Measurements from ENCODE around the gene ARHGEF16. TPM values are rescaled to one million over a fixed set of nuclear protein-coding genes. Genes with fewer than 3 reads are reported as not detected.

ARHGEF16 gene
- total RNA-seq, 1 donor from 2014 or later = 1.3 TPM

DNA sequence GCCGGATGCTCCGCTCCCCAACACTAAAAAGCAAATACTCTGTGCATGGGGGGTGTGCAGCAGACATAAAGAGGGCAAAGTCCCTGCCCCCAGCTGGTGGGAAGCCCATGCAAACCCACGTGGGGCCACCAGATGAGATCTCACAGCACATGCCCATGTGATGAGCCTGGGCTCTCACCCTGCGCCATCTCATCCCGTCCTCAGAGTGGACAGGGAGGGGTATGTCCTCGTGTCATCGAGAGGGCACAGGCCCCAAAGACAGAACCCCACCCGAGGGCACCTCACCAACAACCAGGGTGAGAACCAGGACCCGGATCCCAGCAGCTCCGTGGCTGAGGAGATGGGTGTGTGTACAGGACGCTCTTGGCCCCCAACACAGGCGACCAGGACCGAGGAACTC is 25.1 kb upstream of the ARHGEF16 start:
- Histone ChIP-seq H3K9me3 (ENCODE audit: low read depth) (no peaks in the 10 kb centered on the region), H3K36me3 (no peaks in the 10 kb centered on the region), H3K27me3 (no peaks in the 10 kb centered on the region), H3K4me3 (no peak overlapping the region), H3K4me1 (peaks cover 9% of the 10 kb centered on the region), H3K79me2 (ENCODE audit: low read depth) (no peaks in the 10 kb centered on the region), H4K20me1 (ENCODE audit: low read depth) (no peaks in the 10 kb centered on the region), H3K9ac (no peak overlapping the region), H3K4me2 (no peak overlapping the region), H3K27ac (no peak overlapping the region), H2AFZ (replicated peaks) (no peak overlapping the region), H3F3A (ENCODE audit: low read depth) (no peaks in the 10 kb centered on the region)
- TF ChIP-seq EZH2 (IDR thresholded peaks at IDR 0.05) (no peak), EZH2phosphoT487 (IDR thresholded peaks at IDR 0.05) (no peak)
- TF ChIP-seq, protein P1, sequence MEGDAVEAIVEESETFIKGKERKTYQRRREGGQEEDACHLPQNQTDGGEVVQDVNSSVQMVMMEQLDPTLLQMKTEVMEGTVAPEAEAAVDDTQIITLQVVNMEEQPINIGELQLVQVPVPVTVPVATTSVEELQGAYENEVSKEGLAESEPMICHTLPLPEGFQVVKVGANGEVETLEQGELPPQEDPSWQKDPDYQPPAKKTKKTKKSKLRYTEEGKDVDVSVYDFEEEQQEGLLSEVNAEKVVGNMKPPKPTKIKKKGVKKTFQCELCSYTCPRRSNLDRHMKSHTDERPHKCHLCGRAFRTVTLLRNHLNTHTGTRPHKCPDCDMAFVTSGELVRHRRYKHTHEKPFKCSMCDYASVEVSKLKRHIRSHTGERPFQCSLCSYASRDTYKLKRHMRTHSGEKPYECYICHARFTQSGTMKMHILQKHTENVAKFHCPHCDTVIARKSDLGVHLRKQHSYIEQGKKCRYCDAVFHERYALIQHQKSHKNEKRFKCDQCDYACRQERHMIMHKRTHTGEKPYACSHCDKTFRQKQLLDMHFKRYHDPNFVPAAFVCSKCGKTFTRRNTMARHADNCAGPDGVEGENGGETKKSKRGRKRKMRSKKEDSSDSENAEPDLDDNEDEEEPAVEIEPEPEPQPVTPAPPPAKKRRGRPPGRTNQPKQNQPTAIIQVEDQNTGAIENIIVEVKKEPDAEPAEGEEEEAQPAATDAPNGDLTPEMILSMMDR (IDR thresholded peaks at IDR 0.05) = no peak
- no peak overlapping the region for H3K4me3 Mint-ChIP-seq
- H3K27me3 Mint-ChIP-seq (ENCODE audit: insufficient read depth, low read depth) = peaks cover 6% of the 10 kb centered on the region
- peaks cover 15% of the 10 kb centered on the region for H3K4me1 Mint-ChIP-seq
- peaks cover 3% of the 10 kb centered on the region for H3K36me3 Mint-ChIP-seq
- H3K27ac Mint-ChIP-seq = no peak overlapping the region
- H3K9me3 Mint-ChIP-seq = no peaks in the 10 kb centered on the region
- DNase-seq (ENCODE audit: low spot score) = no peak

DNA sequence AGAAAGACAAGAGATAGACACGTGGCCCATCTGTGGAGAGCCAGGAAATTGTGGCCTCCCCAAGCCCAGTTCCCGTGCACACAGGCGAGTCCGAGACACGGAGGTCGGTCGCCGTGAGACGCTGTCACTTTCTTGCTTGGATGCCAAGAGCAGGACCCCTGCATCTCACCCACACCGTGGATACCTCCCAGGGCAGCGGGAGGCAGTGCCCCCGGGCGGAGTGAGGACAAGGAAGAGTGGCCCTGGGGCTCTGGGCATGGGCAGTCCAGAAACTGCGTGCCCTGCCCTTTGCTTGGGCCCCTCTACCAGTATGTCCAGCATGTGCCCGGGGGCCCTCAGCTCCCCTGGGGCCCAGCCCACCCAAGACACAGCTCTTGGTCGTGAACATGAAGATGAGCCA is 24.7 kb upstream of the ARHGEF16 start:
- no peaks in the 10 kb centered on the region for H4K20me1 ChIP-seq (ENCODE audit: low read depth)
- DNase-seq (ENCODE audit: low spot score) = no peak
- H3K4me1 Mint-ChIP-seq = peaks cover 13% of the 10 kb centered on the region
- no peak overlapping the region for H3K9ac ChIP-seq
- H3K27me3 ChIP-seq = no peaks in the 10 kb centered on the region
- no peak overlapping the region for H3K27ac Mint-ChIP-seq
- H3F3A ChIP-seq (ENCODE audit: low read depth) = no peaks in the 10 kb centered on the region
- no peaks in the 10 kb centered on the region for H3K79me2 ChIP-seq (ENCODE audit: low read depth)
- TF ChIP-seq EZH2phosphoT487 (IDR thresholded peaks at IDR 0.05) (no peak), EZH2 (IDR thresholded peaks at IDR 0.05) (no peak)
- TF ChIP-seq, protein P1 (IDR thresholded peaks at IDR 0.05) = no peak
- no peaks in the 10 kb centered on the region for H3K9me3 Mint-ChIP-seq
- no peak overlapping the region for H3K4me3 Mint-ChIP-seq
- H3K9me3 ChIP-seq (ENCODE audit: low read depth) = no peaks in the 10 kb centered on the region
- H2AFZ ChIP-seq (replicated peaks) = no peak overlapping the region
- peaks cover 9% of the 10 kb centered on the region for H3K4me1 ChIP-seq
- H3K4me2 ChIP-seq = no peak overlapping the region
- no peak overlapping the region for H3K4me3 ChIP-seq
- H3K27me3 Mint-ChIP-seq (ENCODE audit: insufficient read depth, low read depth) = peaks cover 6% of the 10 kb centered on the region
- H3K27ac ChIP-seq = no peak overlapping the region
- H3K36me3 Mint-ChIP-seq = peaks cover 3% of the 10 kb centered on the region
- no peaks in the 10 kb centered on the region for H3K36me3 ChIP-seq

DNA sequence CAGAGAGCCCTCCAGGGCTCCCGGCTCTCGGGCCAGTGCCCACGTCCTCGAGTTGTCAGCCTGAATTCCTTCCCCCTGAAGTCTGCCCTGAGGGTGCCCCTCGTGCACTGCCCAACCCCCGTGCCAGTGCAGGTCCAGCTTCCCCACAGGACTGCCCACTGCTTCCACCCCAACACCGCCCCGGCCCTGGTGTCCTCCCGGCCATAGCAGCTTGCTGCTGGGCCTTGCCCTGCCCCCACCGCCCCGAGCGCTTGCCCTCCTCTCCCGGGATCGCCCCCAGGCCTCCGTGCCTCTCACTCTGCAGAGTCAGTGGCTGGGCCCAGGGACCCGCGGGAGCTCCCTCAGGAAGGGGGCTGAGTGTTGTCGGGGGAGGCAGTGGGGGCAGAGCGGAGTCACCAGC is 24.1 kb upstream of the ARHGEF16 start:
- H3K79me2 ChIP-seq (ENCODE audit: low read depth) = no peaks in the 10 kb centered on the region
- H3K36me3 ChIP-seq = no peaks in the 10 kb centered on the region
- TF ChIP-seq EZH2 (IDR thresholded peaks at IDR 0.05) (no peak), EZH2phosphoT487 (IDR thresholded peaks at IDR 0.05) (no peak)
- TF ChIP-seq, protein P1 (IDR thresholded peaks at IDR 0.05) = no peak
- H3K4me3 ChIP-seq = no peak overlapping the region
- DNase-seq (ENCODE audit: low spot score) = no peak
- Mint-ChIP-seq H3K27me3 (ENCODE audit: insufficient read depth, low read depth) (peaks cover 6% of the 10 kb centered on the region), H3K36me3 (peaks cover 3% of the 10 kb centered on the region), H3K9me3 (no peaks in the 10 kb centered on the region), H3K27ac (no peak overlapping the region), H3K4me3 (no peak overlapping the region), H3K4me1 (peaks cover 13% of the 10 kb centered on the region)
- no peaks in the 10 kb centered on the region for H3F3A ChIP-seq (ENCODE audit: low read depth)
- peaks cover 9% of the 10 kb centered on the region for H3K4me1 ChIP-seq
- no peak overlapping the region for H3K27ac ChIP-seq
- H4K20me1 ChIP-seq (ENCODE audit: low read depth) = no peaks in the 10 kb centered on the region
- H3K4me2 ChIP-seq = no peak overlapping the region
- H3K9ac ChIP-seq = no peak overlapping the region
- no peaks in the 10 kb centered on the region for H3K9me3 ChIP-seq (ENCODE audit: low read depth)
- H2AFZ ChIP-seq (replicated peaks) = no peak overlapping the region
- no peaks in the 10 kb centered on the region for H3K27me3 ChIP-seq
